ENCODE data around the gene RPL3.
"Not testable (repeated sequence)": the region's sequence is repeated elsewhere in the genome, so short reads cannot be mapped to it uniquely, and the experiment has no call there.

The RPL3 gene

DNA sequence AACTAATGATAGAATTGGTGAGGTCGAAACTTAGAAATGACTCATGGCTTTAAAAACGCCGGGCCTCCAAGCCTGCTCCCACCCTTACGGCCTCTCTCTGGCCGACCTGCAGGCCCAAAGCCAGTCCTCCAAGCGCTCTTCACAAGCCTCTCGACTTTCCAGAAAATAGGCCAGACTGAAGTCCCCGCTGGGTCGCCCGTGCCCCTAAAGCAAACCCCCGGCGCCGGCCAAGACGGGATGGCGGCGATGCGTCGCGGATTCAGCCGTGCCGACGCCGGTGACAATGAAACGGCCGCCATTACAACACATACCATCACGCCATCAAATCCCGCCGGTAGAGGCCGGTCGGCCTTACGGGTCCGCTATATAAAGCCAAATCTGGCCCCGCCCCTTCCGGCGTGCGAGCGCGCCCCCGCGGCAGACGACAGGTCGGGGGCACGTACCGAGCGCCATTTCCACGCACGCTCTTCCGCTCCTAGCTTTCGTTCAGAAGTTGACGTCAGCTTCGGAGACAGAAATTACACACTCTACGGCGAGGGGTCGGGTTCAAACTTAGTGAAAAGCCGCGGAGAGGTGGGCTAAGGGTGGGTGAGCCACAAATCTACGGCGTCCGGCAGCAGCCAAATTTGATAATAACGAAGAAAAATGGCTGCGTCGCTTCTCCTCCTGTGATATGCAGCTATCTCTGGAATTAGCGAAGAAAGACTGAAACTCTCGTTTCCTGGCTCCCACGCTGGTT, at the start of gene RPL3:
TSS of gene RPL3 (minus strand) at position 340 of the 739 bp plus-strand sequence. CDS start at position 314, 26 bp downstream.
- DNase-seq = peak; percentile 76 to 98 (median 94)

DNA sequence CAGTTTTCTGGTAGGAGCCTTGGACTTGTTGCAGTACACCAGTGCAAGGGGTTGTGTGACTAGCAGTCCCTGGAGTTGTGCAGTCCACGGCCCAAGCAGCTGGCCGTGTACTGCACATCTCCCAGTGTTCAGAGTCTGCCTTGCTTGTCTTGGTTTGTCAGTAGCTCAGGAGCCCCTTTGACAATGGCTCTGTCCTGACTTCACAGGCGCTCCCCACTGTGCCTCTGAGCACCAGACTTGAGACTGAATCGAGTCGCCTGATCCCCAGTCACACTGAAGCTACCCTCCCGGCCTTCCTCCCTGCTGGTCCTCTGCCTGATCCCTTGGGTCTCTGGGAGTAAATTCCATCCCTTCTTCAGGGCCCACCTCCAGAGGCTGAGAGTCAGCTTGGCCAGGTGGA, 49.8 kb upstream of the RPL3 start:
- DNase-seq = no peak

- no peak for DNase-seq
These were observed 49.1 kb upstream of the RPL3 start for GRCh38 chr22:39368461-39368911.

DNA sequence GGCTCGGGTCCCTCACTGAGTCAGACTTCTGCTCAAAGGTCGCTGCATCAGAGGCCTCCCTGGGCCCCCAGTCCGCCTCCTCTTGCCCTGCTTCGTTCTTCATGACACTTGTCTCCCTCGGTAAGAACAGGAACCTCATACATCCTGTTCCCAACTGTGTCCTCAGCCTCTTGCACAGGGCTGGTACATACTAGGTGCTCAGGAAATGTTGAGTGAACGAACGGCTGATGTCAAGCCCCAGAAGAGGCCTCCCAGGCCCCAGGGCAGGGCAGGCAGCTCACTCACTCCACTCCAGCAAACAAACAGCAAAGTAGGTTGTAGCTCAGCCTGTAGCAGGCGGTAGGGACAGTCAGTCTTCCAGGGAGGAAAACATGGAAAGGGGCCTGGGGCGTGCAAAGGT, 47.6 kb upstream of the RPL3 start:
- no peak for DNase-seq

- no peak for DNase-seq
These were observed 46.0 kb upstream of the RPL3 start for GRCh38 chr22:39365492-39365780.

DNA sequence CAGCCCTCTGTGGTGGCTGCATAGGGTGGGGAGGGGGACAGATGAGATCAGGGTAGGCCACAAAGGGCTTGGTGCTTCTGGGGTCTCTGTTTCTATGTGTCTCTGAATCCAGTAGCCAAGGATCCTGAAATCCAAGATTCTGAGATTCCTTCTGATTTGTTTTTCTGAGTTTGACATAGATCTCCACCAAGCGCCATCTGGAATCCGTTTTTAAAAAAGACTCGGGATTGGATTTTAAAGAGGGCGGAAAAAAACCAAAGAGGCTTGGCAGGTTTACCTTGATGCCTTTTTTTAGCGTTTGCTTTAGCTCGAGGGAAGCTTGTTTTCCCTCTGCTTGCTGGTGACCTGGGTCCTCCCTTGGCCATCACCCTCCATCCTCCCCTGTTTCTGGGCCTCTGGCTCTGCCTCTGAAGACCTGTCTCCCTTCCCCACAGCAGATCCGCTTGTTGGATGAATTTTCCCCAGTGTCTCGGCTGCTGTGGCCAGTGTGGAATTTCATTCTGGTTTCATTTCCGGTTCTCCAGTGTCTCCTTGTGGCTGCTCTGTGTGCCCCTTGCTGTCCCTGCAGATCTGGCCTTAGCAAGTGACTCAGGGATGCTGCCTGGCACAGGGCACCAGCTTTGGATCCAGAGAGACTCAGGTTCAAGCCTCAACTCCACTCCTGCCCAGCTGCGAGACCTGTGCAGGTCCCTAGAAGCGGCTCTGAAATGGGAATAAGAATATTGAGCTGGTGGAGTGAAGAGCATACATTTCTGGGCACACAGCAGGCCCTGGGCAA, 45.5 kb upstream of the RPL3 start:
- DNase-seq = peak in 2 of 58 donors; percentile 31 to 40

- DNase-seq = peak in 4 of 58 donors; percentile 32 to 41 (median 37)
These were observed 44.5 kb upstream of the RPL3 start for GRCh38 chr22:39363751-39364515.

DNA sequence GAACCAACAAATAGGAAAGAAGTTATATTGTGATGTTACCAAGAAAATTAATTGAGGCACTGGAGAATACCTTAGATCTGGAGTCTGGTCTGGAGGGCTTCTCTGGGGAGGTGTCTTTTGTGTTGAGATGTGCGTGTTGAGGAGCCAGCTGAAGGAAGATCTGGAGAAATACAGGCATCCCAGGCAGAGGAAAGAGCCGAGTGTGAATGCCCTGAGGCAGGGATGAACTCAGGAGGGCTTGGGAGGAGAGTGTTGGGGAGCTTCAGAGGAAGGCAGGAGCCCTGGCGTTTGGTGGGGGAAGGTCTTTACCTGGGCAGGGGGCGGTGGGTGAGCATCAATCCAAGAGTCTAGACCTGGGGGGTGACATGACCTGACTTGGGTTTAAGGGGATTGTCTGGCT, 43.5 kb upstream of the RPL3 start:
- no peak for DNase-seq

DNA sequence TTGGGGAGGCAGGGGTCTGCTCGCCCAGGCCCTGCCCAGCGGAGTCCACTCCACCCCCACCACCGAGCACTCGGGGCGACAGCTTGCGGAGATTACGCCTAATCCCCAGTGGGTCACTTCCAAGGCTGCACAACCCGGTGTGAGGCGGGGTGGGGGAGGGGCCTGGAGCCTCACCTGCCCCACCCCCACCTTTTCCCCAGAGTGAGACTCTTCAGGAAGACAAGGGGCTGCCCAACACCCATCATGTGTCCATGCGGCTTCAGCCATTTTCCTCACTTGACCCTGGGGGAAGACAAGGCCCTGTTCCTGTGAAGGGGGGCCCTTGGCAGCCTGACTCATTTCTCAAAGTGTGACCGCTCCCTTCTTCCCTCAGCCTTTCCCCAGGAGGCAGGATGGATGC, 42.8 kb upstream of the RPL3 start:
- DNase-seq = no peak

GRCh38 chr22:39361496-39361895, 42.1 kb upstream of the RPL3 start:
- DNase-seq = no peak

GRCh38 chr22:39360674-39361413, 41.4 kb upstream of the RPL3 start:
- DNase-seq = no peak

DNA sequence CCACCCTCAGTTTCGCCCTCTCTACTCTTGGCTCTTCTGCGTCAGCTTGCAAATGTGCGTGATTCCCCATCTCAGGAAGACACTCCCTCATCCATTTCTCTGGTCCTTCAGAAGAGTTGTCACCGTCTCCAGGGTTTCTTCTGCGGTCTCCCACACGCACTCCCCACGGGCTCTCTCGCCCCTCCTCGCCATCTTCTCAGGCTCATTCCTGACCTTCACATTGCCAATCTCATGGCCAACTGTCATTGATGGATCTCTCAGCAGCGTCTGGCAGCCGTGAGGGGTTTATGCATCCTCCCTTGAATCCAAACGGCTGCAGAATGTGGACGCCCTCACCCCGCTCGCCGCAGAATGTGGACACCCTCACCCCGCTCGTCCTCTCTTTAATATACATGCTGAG, 40.8 kb upstream of the RPL3 start:
- DNase-seq = peak in 1 of 58 donors; percentile 30

DNA sequence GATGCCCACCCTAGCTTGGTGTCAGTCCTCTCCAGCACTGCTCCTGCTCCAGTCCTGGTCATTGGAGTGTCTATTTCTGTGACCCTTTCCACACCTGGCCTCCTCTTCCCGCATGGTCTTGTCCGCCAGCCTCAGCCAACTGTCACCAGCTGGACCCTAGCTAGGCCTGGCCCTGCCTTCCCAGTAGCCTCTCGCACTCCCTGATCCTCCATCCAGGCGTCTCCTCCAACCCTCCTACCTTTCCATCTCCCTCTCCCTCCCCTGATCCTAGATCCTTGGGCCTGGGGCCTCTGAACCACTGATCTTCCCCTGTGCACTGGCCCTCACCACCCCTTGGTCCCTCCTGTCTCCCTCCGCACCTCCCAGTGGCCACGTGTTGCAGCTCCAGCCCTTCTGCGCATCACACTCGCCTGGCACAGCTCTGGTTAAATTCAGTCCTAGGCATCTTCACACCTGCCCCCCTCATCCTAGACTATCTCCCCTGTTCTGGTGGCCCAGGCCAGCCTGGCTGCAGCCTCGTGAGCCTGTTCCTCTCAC, 40.3 kb upstream of the RPL3 start:
- no peak for DNase-seq

- DNase-seq = not testable (repeated sequence)
These were observed 38.8 kb upstream of the RPL3 start for GRCh38 chr22:39358197-39358596.

GRCh38 chr22:39357110-39358108, 38.0 kb upstream of the RPL3 start:
- not testable (repeated sequence) for DNase-seq

- DNase-seq = peak in 21 of 58 donors; percentile 19 to 74 (median 45)
These were observed 37.0 kb upstream of the RPL3 start for GRCh38 chr22:39356464-39356863.

DNA sequence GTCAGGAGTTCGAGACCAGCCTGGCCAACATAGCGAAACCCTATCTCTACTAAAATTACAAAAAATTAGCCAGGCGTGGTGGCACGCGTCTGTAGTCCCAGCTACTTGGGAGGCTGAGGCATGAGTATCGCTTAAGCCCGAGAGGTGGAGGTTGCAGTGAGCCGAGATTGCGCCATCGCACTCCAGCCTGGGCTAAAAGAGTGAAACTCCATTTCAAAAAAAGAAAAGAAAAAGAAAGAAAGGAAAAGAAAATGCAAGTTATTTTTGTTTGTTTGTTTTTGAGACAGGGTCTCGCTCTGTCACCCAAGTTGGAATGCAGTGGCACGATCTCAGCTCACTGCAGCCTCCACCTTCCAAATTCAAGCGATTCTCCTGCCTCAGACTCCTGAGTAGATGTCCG, 36.4 kb upstream of the RPL3 start:
- not testable (repeated sequence) for DNase-seq

DNA sequence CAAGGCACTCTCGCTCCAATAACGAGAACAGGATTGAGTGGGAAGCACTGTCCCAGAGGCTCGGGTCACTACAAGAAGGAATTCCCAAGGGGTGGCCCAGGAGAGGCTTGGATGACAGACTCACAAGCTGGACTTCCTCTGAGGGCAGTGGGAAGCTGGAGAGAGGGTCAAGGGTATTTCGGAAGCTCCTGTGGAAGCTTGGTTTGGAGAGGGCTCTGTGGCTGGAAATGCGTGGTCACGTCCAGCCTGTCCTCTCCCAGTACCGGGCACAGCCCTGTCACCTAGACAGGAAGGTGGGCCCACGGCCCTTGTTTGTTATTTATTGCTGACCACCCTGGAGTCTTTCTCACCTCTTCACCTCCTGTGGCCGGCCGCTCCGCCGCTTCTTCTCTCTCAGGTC, 35.7 kb upstream of the RPL3 start:
- no peak for DNase-seq

- DNase-seq = peak in 1 of 58 donors; percentile 39
These were observed 33.9 kb upstream of the RPL3 start for GRCh38 chr22:39353346-39353745.
